CD4-positive, alpha-beta T cell treated with Interleukin-10 for 1 hour (primary cell): ENCODE data around the gene BCL2A1.
"Not testable (repeated sequence)": the region's sequence is repeated elsewhere in the genome, so short reads cannot be mapped to it uniquely, and the experiment has no call there.

Source experiments
- DNase-seq: peaks from one replicate; pipeline ENCODE4 v3.0.0-alpha.2; 2020

BCL2A1 gene

DNA sequence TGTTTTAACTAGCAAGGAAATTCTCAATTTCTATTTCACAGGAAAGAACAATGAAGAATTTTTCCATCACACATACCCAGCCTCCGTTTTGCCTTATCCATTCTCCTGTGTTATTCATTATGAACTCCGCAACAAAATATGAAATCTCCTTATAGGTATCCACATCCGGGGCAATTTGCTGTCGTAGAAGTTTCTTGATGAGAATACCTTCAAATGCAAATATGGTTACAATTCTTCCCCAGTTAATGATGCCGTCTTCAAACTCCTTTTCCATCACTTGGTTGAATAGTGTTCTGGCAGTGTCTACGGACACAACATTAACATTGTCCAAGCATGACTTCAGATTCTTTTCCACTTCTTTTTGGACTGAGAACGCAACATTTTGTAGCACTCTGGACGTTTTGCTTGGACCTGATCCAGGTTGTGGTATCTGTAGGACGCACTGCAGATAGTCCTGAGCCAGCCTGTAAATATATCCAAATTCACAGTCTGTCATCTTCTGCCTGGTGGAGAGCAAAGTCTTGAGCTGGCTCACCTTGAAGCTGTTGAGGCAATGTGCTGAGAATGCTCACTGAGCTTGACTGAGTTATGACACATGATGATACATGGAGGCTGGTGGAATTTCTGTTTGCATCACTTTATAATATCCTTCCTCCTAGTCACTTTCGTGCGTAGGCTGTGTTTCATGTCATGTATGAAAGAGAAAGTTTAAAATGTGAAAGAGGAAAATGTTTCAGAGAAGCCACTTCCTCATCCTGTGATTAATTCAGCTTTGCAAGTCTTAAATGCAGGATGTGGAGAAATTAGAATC is at the start of gene BCL2A1:
Gene BCL2A1, minus strand, starts transcription at position 573 of the 811 bp plus-strand sequence. Its CDS starts 77 bp downstream, at position 496.
- peak; percentile 71 for DNase-seq

DNA sequence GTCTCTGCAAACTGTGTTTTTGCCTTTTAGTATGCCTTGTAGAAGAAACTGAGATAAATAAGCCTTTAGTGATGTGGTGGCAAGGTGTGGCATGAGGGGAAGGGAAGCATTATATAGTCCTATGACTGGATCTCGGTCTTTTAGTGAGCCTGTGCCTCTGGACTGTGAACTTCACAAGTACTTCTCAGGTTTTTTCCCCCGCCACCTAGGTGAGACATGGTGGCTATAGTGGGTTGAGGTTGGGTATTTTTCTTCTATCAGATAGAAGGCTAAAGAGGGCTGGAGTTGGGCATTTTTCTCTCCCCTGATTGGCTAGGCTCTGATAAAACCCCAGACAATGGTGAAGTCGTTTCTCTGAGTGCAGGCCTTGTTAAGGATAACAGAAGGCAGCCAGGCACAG is 49.7 kb upstream of the BCL2A1 start:
- no peak for DNase-seq

DNA sequence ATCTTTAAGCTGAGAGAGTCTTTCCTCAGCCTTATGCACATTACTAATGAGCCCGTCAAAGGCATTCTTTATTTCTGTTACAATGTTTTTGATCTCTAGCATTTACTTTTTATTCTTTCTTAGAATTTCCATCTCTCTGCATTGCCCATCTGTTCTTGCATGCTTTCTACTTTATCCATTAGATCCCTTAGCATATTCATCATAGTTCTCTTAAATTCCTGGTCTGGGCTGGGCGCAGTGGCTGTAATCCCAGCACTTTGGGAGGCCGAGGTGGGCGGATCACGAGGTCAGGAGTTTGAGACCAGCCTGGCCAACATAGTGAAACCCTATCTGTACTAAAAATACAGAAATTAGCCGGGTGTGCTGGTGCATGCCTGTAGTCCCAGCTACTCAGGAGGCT is 49.2 kb upstream of the BCL2A1 start:
- DNase-seq, result not testable (repeated sequence)

DNA sequence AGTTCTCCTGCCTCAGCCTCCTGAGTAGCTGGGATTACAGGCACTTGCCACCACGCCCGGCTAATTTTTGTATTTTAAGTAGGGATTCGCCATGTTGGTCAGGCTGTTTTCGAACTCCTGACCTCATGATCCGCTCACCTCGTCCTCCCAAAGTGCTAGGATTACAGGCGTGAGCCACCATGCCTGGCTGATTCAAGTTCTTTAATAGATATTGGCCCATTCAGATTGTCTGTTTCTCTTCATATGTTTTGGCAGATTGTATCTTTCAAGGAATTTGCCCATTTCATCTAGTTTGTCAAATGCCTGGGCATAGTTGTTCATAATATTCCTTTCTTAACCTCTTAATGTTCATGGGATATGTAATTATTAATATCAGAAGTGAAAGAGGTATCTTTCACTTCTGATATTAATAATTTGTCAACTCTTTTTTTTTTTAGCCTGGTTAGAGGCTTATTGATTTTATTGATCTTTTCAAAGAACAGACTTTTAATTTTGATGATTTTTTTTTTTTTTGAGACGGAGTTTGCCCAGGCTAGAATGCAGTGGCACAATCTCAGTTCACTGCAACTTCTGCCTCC is 48.3 kb upstream of the BCL2A1 start:
- no peak for DNase-seq

DNA sequence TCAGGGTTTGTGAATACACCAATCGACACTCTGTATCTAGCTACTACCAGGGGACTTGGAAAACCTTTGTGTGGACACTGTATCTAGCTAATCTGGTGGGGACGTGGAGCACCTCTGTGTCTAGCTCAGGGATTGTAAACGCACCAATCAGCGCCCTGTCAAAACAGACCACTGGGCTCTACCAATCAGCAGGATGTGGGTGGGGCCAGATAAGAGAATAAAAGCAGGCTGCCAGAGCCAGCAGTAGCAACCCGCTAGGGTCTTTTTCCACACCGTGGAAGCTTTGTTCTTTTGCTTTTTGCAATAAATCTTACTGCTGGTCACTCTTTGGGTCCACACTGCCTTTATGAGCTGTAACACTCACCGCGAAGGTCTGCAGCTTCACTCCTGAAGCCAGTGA is 46.1 kb upstream of the BCL2A1 start:
- DNase-seq, result not testable (repeated sequence)

DNA sequence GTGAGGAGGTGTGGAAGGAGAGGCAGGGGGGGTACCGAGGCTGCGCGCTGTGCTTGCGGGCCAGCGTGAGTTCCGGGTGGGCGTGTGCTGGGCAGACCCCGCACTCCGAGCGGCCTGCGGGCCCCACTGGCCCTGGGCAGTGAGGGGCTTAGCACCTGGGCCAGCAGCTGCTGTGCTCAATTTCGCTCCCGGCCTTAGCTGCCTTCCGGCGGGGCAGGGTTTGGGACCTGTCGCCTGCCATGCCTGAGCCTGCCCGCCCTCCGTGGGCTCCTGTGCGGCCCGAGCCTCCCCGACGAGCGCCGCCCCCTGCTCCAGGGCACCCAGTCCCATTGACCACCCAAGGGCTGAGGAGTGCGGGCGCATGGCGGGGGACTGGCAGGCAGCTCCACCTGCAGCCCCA is 45.5 kb upstream of the BCL2A1 start:
- not testable (repeated sequence) for DNase-seq

DNA sequence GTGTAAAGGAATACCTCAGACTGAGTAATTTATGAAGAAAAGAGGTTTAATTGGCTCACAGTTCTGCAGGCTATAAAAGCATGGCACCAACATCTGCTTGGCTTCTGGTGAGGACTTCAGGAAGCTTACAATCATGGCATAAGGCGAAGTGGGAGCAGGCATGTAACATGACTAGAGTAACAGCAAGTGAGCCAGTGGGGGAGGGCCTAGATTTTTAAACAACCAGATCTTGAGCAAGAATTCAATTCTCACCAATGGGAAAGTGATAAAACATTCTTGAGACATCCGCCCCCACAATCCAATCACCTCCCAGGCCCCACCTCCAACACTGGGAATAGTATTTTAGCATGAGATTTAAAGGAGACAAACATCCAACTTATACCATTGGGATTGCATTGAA is 44.2 kb upstream of the BCL2A1 start:
- no peak for DNase-seq

DNA sequence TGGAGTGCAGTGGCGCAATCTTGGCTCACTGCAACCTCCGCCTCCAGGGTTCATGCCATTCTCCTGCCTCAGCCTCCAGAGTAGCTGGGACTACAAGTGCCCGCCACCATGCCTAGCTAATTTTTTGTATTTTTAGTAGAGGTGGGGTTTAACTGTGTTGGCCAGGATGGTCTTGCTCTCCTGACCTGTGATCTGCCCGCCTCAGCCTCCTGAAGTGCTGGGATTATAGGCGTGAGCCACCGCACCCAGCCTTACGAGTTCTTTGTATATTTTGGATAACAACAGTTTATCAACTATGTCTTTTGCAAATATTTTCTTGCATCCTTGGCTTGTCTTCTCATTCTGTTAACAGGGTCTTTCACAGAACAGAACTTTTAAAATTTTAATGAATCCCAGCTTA is 43.2 kb upstream of the BCL2A1 start:
- not testable (repeated sequence) for DNase-seq

DNA sequence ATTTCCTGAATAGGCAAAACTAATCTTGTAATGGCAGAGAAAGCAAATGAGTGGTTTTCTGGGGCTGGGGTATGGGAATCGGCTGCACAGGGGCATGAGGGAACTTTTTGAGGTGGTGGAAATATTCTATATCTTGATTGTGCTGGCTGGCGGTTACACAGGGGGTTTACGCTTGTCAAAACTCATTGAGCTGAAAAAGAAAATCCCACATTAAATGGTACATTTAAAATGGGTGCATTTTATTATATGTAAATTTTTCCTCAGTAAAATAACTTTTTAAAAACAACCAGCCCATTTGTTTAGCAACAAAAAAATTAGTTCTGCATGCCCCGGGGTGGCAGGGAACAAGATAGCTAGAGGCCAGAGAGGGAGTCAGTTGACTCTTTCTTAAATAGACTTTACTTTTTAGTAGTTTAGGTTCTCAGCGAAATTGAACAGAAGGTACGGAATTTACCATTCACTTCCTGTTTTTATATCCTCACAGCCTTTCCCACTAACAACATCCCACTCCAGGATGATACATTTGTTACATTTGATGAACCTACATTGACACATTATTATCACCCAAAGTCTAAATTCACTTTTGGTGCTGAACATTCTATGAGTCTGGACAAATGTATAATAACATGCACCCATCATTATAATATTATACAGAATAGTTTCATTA is 41.2 kb upstream of the BCL2A1 start:
- DNase-seq, result no peak

DNA sequence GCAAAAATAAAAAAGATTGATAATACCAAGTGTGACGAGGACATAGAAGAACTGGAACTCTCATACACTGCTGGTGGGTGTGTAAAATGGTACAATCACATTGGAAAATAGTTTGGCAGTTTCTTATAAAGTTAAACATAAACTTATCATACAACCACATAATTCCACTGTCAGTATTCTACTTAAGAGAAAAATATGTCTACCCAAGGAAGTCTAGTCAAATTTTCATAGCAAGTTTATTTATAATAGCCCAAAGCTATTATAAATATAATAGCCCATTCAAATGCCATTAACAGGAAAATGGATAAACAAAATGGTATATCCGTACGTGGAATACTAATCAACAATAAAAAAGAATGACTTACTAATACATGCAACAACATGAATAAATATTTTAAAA is 40.6 kb upstream of the BCL2A1 start:
- no peak for DNase-seq

DNA sequence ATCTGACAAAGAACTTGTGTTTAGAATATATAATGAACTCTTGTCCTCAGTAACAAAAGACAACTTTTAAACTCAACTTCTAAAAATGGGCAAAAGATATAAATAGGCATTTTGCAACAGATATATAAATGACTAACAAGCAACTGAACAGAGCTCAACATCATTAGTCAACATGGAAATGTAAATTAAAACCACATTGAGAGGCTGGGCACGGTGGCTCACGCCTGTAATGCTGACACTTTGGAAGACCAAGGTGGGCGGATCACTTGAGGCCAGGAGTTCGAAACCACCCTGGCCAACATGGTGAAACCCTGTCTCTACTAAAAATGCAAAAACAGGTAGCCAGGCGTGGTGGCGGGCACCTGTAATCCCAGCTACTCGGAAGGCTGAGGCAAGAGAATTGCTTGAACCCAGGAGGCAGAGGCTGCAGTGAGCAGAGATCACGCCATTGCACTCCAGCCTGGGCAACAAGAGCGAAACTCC is 40.1 kb upstream of the BCL2A1 start:
- not testable (repeated sequence) for DNase-seq

DNA sequence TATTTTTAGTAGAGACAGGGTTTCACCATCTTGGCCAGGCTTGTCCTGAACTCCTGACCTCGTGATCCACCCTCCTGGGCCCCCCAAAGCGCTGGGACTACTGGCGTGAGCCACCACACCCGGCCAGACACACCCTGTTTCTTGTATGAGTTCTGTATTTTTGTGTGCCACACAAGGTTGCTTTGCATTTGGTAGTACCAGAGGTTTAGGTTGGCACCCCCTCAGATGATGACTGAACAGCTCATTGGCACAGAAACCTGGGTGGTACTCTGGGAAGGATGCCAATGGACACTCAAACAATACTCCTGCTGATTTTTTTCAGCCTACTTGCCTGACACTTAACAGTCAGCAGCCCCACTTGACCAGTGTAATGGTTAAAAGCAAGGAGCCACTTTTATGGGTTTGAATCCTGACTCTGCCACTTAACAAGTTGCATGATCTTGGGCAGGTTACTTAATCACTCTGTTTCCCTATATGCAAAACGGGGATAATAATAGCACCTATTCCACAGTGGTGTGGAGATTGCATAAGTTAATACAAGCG is 39.2 kb upstream of the BCL2A1 start:
- no peak for DNase-seq

DNA sequence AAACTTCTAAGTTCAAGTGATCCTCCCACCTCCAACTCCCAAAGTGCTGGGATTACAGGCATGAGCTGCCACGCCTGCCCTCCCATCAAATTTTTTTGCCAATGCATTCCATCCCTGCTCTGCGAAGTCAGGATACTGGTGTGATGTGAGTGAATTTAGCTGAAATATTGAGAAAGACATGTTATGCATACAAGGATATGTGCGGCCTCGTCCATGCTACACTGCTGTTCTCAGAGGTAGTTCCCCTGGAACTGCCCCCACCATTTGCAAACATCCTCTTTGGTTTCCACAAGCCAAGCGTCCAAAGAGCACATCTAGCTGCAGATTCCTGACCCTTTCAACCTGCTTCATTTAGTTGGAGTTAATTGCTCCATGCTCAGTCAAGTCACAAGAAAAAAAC is 36.5 kb upstream of the BCL2A1 start:
- no peak for DNase-seq

DNA sequence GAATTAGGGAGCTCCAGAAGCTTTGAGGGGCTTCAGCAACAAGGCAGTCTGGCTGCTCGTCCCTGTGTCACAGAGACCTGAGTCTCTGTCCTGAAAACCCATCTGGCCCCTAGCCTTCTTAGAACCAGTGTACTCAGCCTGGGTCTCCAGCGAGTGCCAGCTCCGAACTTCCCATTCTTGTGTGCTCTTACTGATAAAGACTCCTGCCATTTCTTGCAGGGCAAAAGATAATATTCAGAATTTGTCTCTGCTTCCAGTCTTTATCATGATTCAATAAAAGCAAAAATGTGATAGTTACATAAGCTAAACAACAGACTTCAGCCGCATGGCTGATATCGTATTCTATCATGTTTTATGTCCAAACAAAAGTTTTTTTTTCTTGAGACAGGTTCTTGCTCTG is 36.0 kb upstream of the BCL2A1 start:
- no peak for DNase-seq

DNA sequence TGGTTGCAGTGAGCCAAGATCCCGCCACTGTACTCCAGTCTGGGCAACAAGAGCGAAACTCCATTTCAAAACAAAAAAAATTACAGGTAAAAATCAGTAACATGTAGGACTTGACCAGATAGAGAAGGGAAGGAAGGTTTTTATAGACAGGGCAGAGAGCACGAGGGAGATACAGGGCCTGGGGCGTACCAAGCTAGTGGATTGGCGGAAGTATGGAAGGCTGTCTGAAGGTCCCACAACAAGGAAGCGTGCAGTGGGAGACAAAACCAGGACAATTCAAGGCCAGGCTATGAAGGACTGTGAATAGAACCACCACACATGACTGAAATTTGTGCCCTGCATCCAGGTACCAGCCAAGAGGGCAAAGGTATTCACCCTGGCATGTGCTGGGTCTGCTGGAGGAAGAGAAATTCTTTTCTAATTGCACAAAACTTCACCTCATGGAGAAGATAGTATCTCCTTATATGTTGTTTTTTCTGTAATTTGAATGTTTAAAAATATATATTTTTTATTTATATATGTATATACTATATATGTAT is 33.0 kb upstream of the BCL2A1 start:
- no peak for DNase-seq

DNA sequence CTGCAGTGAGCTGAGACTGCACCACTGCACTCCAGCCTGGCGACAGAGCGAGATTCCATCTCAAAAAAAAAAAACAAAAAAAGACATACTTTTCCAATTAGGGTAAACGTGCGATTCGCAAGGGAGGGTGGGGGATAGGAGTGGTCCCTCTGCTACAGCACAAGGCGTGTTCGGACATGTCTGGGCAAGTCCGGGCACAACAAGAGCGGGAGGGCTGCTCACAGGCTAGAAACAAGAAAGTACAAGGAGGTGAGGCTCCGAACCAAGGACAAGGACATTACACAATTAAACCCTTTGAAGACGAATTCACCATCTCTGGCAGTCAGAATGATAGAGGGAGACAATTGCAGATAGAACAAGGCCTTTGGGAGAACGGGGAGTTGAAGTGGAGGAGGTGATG is 32.2 kb upstream of the BCL2A1 start:
- no peak for DNase-seq

DNA sequence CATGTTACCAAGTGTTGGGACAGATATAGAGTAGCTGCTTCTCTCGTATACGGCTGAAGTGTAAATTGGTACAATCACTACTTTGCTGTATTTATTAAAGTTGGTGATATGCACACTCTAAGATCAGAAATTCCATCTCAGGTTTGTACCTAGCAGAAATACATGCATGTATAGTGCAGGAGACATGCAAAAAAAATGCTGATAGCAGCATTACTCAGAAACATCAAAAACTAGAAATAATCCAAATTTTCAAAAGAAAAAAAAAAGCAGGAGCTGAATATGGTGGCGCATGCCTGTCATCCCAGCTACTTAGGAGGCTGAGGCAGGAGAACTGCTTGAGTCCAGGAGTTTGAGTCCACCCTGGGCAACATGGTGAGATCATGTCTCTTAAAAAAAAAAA is 31.3 kb upstream of the BCL2A1 start:
- no peak for DNase-seq

DNA sequence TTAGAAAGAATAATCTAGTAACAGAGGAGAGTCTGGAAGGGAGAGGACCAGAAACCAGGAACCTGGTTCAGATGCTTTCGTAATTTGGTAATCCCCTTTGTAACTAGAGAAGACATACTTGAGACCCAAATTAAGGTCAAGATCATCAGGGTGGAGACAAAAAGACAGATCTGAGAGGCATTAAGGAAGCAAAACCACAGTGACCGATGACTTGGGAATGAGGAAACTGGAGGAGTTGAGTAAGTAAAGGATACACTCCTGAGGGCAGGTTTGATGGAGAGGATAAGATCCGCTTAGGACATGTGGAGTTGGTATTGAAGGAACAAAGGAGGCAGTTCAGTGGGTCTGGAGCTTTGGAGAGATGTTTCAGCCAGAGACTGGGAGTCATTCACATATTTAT is 23.6 kb upstream of the BCL2A1 start:
- DNase-seq, result no peak

DNA sequence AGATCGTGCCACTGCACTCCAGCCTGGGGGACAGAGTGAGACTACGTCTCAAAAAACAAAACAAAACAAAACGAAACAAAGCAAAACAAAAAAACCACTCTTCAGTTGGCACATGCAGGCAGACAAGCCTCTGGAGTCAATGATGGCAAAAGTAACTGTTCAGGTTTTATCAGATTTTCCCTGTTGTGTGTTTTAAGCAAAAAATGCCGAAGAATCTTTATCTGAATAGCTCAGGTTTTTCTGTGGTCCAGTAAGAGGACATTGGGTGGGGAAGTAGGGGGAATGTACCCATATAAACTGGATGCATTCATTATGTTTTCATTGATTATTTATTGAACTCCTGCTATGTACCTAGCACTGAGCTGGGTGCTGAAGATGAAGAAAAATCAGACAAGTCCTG is 20.8 kb upstream of the BCL2A1 start:
- DNase-seq, result no peak

DNA sequence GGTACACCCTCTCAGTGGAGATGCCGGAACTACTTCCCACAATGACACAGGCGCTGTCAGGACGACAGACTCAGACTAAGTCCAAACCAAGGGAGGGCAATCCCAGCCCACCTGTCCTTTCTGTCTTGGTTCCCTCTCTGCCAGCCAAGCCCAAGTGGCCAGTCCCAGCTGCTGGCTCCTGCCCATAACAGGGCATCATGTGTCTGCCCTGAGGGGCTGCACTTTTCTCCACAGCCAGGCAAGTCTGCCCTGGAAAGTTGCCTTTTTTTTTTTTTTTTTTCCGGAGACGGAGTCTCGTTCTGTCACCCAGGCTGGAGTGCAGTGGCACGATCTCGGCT is 20.0 kb upstream of the BCL2A1 start:
- no peak for DNase-seq

DNA sequence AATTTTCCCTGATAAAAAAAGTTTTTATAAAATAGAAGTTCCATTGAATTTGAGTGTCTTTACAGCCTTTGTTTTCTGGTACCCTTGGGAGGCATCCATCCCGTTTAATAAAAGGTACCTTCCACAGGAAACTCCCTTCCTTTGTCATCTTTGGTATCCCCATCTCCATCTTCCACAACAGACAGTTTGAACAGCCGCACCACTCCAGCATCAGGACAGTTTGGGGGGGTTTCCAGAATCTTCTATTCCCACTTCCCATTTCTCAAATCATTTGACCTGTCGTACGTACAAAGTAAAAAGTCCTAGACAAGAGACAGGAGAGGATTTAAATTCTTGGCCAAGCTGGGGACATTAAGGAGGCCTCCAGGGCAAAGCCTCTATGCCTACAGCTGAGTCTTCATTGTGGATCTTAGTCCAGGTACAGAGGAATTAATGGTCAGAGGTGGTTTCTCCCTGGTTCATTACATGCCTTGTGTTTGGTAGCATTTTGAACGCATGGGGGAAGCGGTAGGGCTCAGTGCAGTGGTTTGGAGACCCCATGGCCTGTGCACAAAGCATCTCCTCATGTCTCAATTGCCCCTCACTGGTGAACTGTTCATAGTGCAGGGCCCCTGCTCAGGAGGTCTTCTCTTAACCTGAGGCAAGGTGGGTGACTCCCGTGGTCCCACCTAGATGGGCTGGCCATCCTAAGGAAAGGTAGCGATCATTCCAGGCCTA is 19.4 kb upstream of the BCL2A1 start:
- DNase-seq, result no peak

DNA sequence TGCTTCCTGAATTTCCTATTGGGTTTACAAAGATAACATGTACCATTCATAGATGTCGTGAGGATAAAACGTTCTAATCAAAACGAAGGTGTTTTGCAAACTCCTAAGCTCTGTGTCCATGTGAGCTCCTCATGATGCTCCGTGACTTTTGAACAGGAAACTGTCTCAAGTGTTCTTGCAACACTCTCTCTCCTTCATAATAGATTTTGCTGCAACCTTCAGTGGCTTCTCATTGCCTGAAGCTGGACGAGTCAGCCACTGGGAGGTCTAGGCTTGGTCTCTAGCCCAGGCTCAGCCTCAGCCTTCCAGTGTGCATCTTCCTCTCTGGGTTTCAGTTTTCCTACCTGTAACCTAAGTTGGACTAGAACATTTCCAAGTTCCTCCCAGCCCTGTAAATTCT is 18.7 kb upstream of the BCL2A1 start:
- no peak for DNase-seq

DNA sequence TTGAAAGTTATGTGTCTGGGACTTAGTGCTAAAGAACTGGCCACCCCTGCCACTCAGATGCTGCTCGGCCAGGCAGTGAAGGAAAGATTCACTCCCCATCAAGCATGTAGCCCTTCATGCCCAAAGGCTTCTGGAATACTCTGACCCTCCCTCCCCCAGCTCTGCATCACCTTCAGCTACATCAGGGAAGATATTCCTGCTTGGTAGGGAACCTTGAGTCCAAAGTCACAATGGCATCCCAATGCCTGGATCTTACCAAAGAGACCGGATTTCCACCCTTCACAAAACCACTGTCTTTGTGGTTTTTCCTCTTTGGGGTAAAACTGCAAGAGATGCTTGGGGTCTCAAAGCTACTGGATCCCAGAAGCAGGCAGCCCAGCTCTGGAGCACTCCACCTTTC is 18.2 kb upstream of the BCL2A1 start:
- DNase-seq, result no peak
